Heart left ventricle (tissue), 16 donors: Measurements from ENCODE around the gene GALR3. TPM values are rescaled to one million over a fixed set of nuclear protein-coding genes. Genes with fewer than 3 reads are reported as not detected.

ENCODE experiments used
- ATAC-seq, 4 donors: fragments of 200-7000 bp; cut with Tn5 transposase; one replicate each; pipeline ENCODE4 v1.9.1; 2020 to 2022; ENCODE audit warnings: moderate library complexity in 4 of 4, mild to moderate bottlenecking in 3 of 4, moderate number of reproducible peaks in 1 of 4
- DNase-seq, 5 donors: peaks; one replicate each; pipeline ENCODE4 v3.0.0-alpha.2; 2020
- H3K27ac ChIP-seq, 12 donors: fragments of 200-600 bp; sonication (generic) in 4 of 12; one replicate each; pipeline versions ENCODE4 v1.5.0 to v1.8.0; 2016 to 2022; ENCODE audit warnings: mild to moderate bottlenecking in 2 of 12
- H3K27me3 ChIP-seq, 9 donors: fragments of 200-600 bp; sonication (generic) in 2 of 9; one replicate each; pipeline versions ENCODE4 v1.5.1 to v1.8.0; 2016 to 2022; ENCODE audit warnings: mild to moderate bottlenecking in 3 of 9
- H3K36me3 ChIP-seq, 9 donors: fragments of 200-600 bp; sonication (generic) in 2 of 9; one replicate each; pipeline versions ENCODE4 v1.5.0 to v1.8.0; 2018 to 2022; ENCODE audit warnings: mild to moderate bottlenecking in 2 of 9
- H3K4me1 ChIP-seq, 12 donors: fragments of 200-600 bp; sonication (generic) in 4 of 12; one replicate each; pipeline versions ENCODE4 v1.5.0 to v1.8.0; 2016 to 2022; ENCODE audit warnings: mild to moderate bottlenecking in 3 of 12
- H3K4me3 ChIP-seq, 12 donors: fragments of 200-600 bp; sonication (generic) in 4 of 12; one replicate each; pipeline versions ENCODE4 v1.5.0 to v1.8.0; 2017 to 2022; ENCODE audit warnings: mild to moderate bottlenecking in 9 of 12, moderate library complexity in 4 of 12
- H3K9me3 ChIP-seq, 12 donors: fragments of 200-600 bp; sonication (generic) in 4 of 12; one replicate each; pipeline versions ENCODE4 v1.5.0 to v1.8.0; 2016 to 2022; ENCODE audit warnings: mild to moderate bottlenecking in 1 of 12
- POLR2A ChIP-seq, 2 donors: fragments of 450-650 bp; IDR thresholded peaks; one replicate each; pipeline ENCODE4 v1.6.1; 2017; ENCODE audit warnings: antibody characterized with exemption in 2 of 2, mild to moderate bottlenecking in 2 of 2, moderate library complexity in 2 of 2
- WGBS, 4 donors: extraction: QIAGEN DNeasy Blood & Tissue Kit in 2 of 4; methylation state at CpG; one replicate each; pipeline versions ENCODE4 v1.1.5 to v1.1.7; 2013 to 2018; 5-methylcytosine and 5-hydroxymethylcytosine counted together
- intact Hi-C, 10 donors: fragments of 100-400 bp; cut with DNase I; formaldehyde crosslinking; loops; one replicate each; pipeline versions ENCODE4 v1.11.1 to v1.14.2; 2022
- polyA plus RNA-seq, 2 donors: library from polyadenylated mRNA; stranded (reverse); fragments of 200-250 nt; gene quantifications; one replicate each; pipeline ENCODE4 v1.2.3, GENCODE V29; 2013
- total RNA-seq, 9 donors: library from RNA; depleted of rRNA in 2 of 9; stranded (reverse); fragments of >200 nt in 2 of 9; fragmentation: NEBNext Ultra II Directional in 3 of 9; extraction: Animal tissue kit (Norgen Biotek cat#: 25700) in 3 of 9; gene quantifications; one replicate each; pipeline versions ENCODE4 v1.1.0 to v1.2.4, GENCODE V29; 2016 to 2023
- TF ChIP-seq, protein P1 (sequence below), 12 donors: fragments of 200-600 bp; sonication (generic) in 4 of 12; IDR thresholded peaks; one replicate each; pipeline versions ENCODE4 v1.5.0 to v1.8.0; 2018 to 2022; ENCODE audit warnings: antibody characterized with exemption in 12 of 12, mild to moderate bottlenecking in 5 of 12
- donor health status: ischemic (EF 13 %, LVEDD 7.1; RV severe dilation, severe dysfunction).
- donor health status: healthy with polysubstance abuse.
- donor health status: DM: no; HTN: yes; CAD: no.
- donor health status: DM: no; HTN: no; CAD: no.
- donor health status: ischemic (EF 25% LVEDD 6.9; RV normal size, moderate dysfunction).
- donor health status: ischemic (EF 25% LVEDD 5.7; RV mildly dilated, moderate dysfunction).
- donor health status: healthy.
- donor health status: DM: yes; HTN: yes; CAD: no.
- donor health status: ischemic (EF 35%, LVEDD 5.7; RV mildly dilated, moderate dysfunction).
- donor health status: nonischemic (EF 11% LVEDD 7.7; RV severe dilation, severe dysfunction).
- donor health status: DM: yes; HTN: yes; CAD: no.
- donor health status: PGD.
- donor health status: ischemic (EF 29% LVEDD 5.4; RV normal size, mild dysfunction).
- donor health status: nonischemic (EF 23%, LVEDD 6.1; RV moderate dilation, normal function).

Gene GALR3
- total and polyA plus RNA-seq, 11 donors: not detected

DNA sequence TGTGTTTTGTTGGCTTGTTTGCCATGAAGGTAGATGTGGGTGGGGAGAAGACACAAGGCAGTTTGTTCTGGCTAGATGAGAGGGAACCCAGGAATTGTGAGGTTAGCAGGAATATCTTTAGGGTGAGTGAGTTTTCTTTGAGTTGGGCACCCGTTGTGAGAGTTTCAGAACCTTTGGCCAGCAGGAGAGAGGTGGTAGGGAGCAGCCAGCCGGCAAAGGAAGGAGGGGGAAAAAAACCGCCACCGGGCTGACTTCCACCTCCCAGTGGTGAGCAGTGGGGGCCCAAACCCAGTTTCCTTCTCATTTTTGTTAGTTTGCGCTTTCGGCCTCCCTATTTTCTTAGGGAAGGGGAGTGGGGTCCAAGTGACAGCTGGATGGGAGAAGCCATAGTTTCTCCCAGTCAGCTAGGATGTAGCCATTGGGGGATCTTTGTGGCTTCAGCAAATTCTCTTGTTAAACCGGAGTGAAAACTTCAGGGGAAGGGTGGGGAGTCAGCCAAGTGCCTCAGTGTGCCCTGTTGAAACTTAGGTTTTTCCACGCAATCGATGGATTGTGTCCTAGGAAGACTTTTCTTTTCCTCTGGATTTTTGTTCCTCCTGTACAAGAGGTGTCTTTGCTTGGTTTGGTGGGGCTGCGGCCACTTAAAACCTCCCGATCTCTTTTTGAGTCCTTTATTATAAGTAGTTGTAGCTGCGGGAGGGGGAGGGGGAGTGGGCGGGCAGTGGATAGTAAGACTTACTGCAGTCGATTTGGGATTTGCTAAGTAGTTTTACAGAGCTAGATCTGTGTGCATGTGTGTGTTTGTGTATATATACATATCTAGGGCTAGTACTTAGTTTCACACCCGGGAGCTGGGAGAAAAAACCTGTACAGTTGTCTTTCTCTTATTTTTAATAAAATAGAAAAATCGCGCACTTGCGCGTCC, 16.5 kb upstream of the GALR3 start:
- ATAC-seq: no peak
- no peak for DNase-seq
- intact Hi-C loops: loop anchor here in 1 of 10 donors (10.0 kb wide), 1 partner anchor 52 kb away; no protein-coding TSS in a partner anchor
- Histone ChIP-seq H3K4me3 (peak overlapping the region; percentile 48 to 85 (median 74)), H3K36me3 (no peaks in the 10 kb centered on the region), H3K4me1 (peaks cover 0 to 57% (median 30%) of the 10 kb centered on the region in 12 donors), H3K9me3 (no peaks in the 10 kb centered on the region), H3K27ac (peak overlapping the region in 10 of 12 donors; percentile 23 to 97 (median 80)), H3K27me3 (peaks cover 0 to 2% (median 0%) of the 10 kb centered on the region in 9 donors)
- TF ChIP-seq, protein P1, sequence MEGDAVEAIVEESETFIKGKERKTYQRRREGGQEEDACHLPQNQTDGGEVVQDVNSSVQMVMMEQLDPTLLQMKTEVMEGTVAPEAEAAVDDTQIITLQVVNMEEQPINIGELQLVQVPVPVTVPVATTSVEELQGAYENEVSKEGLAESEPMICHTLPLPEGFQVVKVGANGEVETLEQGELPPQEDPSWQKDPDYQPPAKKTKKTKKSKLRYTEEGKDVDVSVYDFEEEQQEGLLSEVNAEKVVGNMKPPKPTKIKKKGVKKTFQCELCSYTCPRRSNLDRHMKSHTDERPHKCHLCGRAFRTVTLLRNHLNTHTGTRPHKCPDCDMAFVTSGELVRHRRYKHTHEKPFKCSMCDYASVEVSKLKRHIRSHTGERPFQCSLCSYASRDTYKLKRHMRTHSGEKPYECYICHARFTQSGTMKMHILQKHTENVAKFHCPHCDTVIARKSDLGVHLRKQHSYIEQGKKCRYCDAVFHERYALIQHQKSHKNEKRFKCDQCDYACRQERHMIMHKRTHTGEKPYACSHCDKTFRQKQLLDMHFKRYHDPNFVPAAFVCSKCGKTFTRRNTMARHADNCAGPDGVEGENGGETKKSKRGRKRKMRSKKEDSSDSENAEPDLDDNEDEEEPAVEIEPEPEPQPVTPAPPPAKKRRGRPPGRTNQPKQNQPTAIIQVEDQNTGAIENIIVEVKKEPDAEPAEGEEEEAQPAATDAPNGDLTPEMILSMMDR (IDR thresholded peaks at IDR 0.05): no peak
- no peak for TF ChIP-seq POLR2A (IDR thresholded peaks at IDR 0.05)
- 1 to 3% (median 2%) methylated on average over 19 of the region's 19 CpGs for WGBS, 4 donors

DNA sequence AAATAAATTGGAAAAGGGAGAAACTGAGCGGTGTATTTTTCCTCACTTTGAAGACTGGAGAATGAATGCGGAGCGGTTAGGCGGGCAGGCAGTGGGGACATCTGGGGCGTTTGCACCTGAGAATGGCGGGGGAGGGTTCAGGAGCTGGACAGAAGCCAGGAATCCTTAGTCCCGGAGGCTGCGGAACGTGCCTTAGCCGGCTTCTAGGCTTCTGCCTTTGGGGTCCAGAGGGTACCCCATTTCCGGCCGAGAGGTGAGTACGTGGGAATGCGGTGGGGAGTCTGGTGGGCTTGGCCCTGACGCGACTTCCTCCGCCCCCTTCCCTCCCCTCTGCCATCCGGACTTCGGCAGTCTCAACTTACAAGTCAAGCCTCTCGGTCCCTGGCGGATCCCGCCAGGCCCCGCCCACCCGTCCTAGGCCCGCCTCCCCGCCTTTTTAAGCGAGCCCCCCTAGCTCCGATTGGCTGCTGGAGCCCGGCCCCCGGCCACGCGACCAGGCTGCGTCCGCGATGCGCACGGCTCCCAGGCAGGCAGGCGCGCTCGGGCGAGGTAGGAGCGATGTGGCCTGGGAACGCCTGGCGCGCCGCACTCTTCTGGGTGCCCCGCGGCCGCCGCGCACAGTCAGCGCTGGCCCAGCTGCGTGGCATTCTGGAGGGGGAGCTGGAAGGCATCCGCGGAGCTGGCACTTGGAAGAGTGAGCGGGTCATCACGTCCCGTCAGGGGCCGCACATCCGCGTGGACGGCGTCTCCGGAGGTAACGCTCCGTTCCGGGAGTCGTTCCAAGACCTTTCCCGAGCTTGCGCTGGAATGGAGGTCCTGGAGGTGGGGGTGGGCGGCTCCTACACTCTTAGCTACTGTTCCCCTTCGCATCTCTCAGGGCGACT, 15.5 kb upstream of the GALR3 start, which contains the start of gene GCAT:
Gene GCAT, plus strand, starts transcription at position 525 of the 884 bp plus-strand sequence. Its CDS starts 34 bp downstream, at position 559.
- intact Hi-C loops: loop anchor here in 1 of 10 donors (10.0 kb wide), 1 partner anchor 53 kb away; no protein-coding TSS in a partner anchor
- peak in 1 of 2 donors; percentile 56 for TF ChIP-seq POLR2A (IDR thresholded peaks at IDR 0.05)
- TF ChIP-seq, protein P1 (IDR thresholded peaks at IDR 0.05): no peak
- peaks cover 0 to 57% (median 30%) of the 10 kb centered on the region in 12 donors for H3K4me1 ChIP-seq

DNA sequence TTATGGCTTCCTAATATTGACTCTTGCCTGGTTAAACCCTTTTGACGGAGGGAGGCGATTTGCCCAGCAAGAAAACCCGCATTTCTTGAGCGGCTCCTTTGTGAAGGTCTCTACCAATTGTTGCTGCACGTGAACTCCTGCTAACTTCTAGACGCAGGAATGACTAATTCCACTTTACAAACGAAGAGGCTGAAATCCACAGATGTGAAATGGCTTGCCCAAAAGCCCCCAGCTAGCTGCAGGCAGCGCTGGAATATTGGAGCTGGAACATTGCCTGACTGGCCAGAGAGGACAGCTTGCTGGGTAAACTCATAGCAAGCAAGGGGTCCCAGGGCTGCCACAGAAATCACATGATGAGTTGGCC, 14.9 kb upstream of the GALR3 start:
- no peak for TF ChIP-seq POLR2A (IDR thresholded peaks at IDR 0.05)
- TF ChIP-seq, protein P1 (IDR thresholded peaks at IDR 0.05): no peak
- Histone ChIP-seq H3K4me3 (peak overlapping the region; percentile 9 to 85 (median 74)), H3K36me3 (no peaks in the 10 kb centered on the region), H3K27ac (peak overlapping the region in 10 of 12 donors; percentile 52 to 95 (median 70)), H3K9me3 (no peaks in the 10 kb centered on the region), H3K4me1 (peaks cover 0 to 53% (median 28%) of the 10 kb centered on the region in 12 donors), H3K27me3 (no peaks in the 10 kb centered on the region)
- intact Hi-C loops: loop anchor here in 1 of 10 donors (10.0 kb wide), 1 partner anchor 53 kb away; no protein-coding TSS in a partner anchor
- DNase-seq (no peak), ATAC-seq (no peak)
- WGBS, 4 donors: 8 to 14% (median 10%) methylated on average over 8 of the region's 8 CpGs

More for the DNA sequence above, 15.5 kb upstream of the GALR3 start, which contains the start of gene GCAT:
- Histone ChIP-seq H3K27me3 (no peaks in the 10 kb centered on the region), H3K9me3 (no peaks in the 10 kb centered on the region), H3K27ac (peak within 1 kb of the TSS in 10 of 12 donors; percentile 52 to 97 (median 80)), H3K36me3 (no peaks in the 10 kb centered on the region), H3K4me3 (peak within 1 kb of the TSS; percentile 48 to 85 (median 74))
- 0 to 1% (median 0%) methylated on average over 16 to 73 of the region's 73 CpGs for WGBS, 4 donors
- ATAC-seq (peak; percentile 87 to 92 (median 90)), DNase-seq (peak; percentile 95 to 97 (median 97))
